ENCODE results near the gene TADA2B. TPM values are rescaled to one million over a fixed set of nuclear protein-coding genes. Genes with fewer than 3 reads are reported as not detected.

Gene TADA2B
- total RNA-seq, 1 experiment from 2014 or later = 15.2 TPM

DNA sequence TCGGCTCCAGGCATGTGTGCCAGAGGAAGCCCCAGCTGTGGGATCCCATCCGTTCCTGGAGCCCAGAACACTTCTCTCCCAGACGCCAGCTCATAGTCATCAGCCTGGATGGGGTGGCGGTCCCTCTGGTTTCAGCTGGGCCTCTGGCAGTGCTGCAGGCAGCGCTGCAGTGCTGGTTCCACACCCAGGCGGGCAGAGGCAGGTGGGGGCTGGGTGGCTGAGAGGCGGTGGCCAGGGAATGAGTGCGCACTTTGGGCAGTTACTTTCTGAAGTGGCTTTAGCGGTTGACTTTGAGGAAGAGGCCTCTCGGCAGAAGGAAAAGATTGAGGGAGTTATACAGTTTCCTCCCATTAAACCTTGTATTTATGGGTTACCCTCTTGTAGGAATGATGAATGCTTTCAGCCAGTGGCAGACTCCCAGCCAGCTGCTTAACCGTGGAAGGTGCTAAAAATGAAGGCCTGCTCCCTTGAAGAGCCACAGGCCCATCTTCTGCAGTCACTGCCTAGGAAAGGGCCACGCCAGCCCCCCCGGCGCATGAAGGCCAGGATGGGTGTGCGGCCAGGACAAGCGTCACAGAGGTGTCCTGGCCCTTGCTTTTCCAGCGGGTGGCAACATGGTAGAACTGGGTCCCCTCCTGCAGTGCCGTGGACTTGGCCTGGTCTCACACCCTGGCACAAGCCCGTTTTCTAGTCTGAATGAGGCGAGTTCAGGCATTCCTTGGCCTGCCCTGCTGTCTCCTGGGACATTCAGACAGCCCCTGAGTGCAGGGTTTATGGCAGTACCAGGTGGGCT lies 9.9 kb downstream of the TADA2B start:
- Histone ChIP-seq H3K36me3 (ENCODE audit: insufficient read depth, low read length, poor library complexity, severe bottlenecking) (peaks cover 16% of the 10 kb centered on the region), H3K27ac (ENCODE audit: low read depth, low read length, poor library complexity, severe bottlenecking) (no peak overlapping the region), H3K4me1 (ENCODE audit: insufficient read depth, low read length, poor library complexity, severe bottlenecking) (no peaks in the 10 kb centered on the region), H3K27me3 (replicated peaks; ENCODE audit: insufficient read depth, low read depth, low read length, poor library complexity) (no peaks in the 10 kb centered on the region), H3K9me3 (ENCODE audit: low read depth, low read length, poor library complexity, severe bottlenecking) (no peaks in the 10 kb centered on the region), H3K4me3 (ENCODE audit: low read depth, low read length, poor library complexity, severe bottlenecking) (no peak overlapping the region)
- CTCF ChIA-PET = no interaction called here
- POLR2A ChIA-PET (ENCODE audit: low non-redundant PET) = no interaction called here
- no peak for TF ChIP-seq CTCF (conservative IDR thresholded peaks at IDR 0.05; ENCODE audit: low read depth, low read length)
- no peak for TF ChIP-seq EZH2 (IDR thresholded peaks at IDR 0.05; ENCODE audit: borderline replicate concordance, low read depth, low read length, poor library complexity, severe bottlenecking)
- DNase-seq (ENCODE audit: low spot score) = no peak
- BruUV-seq (replicated peaks) = no TSS peak
- intact Hi-C loops (cut with micrococcal nuclease; ENCODE audit: unreplicated experiment) = no loop called here

- H3K27me3 ChIP-seq (replicated peaks; ENCODE audit: insufficient read depth, low read depth, low read length, poor library complexity) = no peaks in the 10 kb centered on the region
- no peaks in the 10 kb centered on the region for H3K9me3 ChIP-seq (ENCODE audit: low read depth, low read length, poor library complexity, severe bottlenecking)
- no peak overlapping the region for H3K27ac ChIP-seq (ENCODE audit: low read depth, low read length, poor library complexity, severe bottlenecking)
- TF ChIP-seq CTCF (conservative IDR thresholded peaks at IDR 0.05; ENCODE audit: low read depth, low read length) = no peak
- no peak for TF ChIP-seq EZH2 (IDR thresholded peaks at IDR 0.05; ENCODE audit: borderline replicate concordance, low read depth, low read length, poor library complexity, severe bottlenecking)
- CTCF ChIA-PET = no interaction called here
- intact Hi-C loops (cut with micrococcal nuclease; ENCODE audit: unreplicated experiment) = no loop called here
- H3K4me3 ChIP-seq (ENCODE audit: low read depth, low read length, poor library complexity, severe bottlenecking) = no peak overlapping the region
- POLR2A ChIA-PET (ENCODE audit: low non-redundant PET) = no interaction called here
- no peaks in the 10 kb centered on the region for H3K4me1 ChIP-seq (ENCODE audit: insufficient read depth, low read length, poor library complexity, severe bottlenecking)
- peaks cover 27% of the 10 kb centered on the region for H3K36me3 ChIP-seq (ENCODE audit: insufficient read depth, low read length, poor library complexity, severe bottlenecking)
- no TSS peak for BruUV-seq (replicated peaks)
- no peak for DNase-seq (ENCODE audit: low spot score)
Measured at GRCh38 chr4:7054106-7054880, 11.1 kb downstream of the TADA2B start.

DNA sequence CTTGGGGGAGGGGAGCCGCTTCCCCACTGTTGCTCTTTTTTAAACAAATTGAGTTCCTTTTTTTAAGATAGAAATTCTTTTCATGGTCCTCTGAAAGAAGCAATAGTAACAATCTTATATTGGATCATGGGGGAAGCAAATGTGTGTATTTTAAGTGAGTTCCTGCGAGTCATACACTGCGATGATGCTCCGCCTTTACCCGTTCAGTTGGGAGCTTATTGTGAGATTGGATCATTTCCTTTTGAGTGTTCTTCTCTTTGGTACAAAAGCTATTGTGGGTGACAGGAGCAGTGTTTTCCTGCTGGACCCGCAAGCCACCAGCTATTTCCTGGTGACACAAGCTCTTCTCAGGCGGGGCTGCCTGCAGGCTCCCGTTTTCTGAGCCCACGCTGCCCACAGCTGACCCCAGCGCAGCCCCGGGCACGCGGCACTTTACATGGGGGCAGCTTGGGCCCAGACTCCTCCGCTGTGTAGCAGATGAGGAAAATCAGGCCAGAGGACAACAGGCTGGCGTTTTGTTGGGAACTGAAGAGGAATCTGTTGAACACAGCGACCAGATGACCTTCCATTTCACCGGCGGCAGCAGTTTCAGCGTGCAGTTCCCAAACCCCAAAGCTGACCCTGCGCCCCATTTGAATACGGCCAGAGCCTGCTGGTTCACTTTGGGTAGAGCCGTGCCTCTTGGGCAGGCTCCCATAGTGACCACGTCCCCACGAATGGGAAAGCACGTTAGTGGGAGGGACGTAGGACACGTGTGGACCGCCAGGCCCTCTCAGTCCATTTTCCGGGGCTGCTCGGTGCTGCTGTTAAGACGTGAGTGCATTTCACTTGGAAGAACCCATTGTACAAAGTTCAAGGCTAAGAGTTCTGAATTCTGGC lies 12.2 kb downstream of the TADA2B start:
- no peak for DNase-seq (ENCODE audit: low spot score)
- H3K27me3 ChIP-seq (replicated peaks; ENCODE audit: insufficient read depth, low read depth, low read length, poor library complexity) = no peaks in the 10 kb centered on the region
- no peak for TF ChIP-seq CTCF (conservative IDR thresholded peaks at IDR 0.05; ENCODE audit: low read depth, low read length)
- peaks cover 38% of the 10 kb centered on the region for H3K36me3 ChIP-seq (ENCODE audit: insufficient read depth, low read length, poor library complexity, severe bottlenecking)
- intact Hi-C loops (cut with micrococcal nuclease; ENCODE audit: unreplicated experiment) = no loop called here
- H3K27ac ChIP-seq (ENCODE audit: low read depth, low read length, poor library complexity, severe bottlenecking) = no peak overlapping the region
- ChIA-PET POLR2A (ENCODE audit: low non-redundant PET) (no interaction called here), CTCF (no interaction called here)
- BruUV-seq (replicated peaks) = no TSS peak
- no peaks in the 10 kb centered on the region for H3K9me3 ChIP-seq (ENCODE audit: low read depth, low read length, poor library complexity, severe bottlenecking)
- no peak overlapping the region for H3K4me3 ChIP-seq (ENCODE audit: low read depth, low read length, poor library complexity, severe bottlenecking)
- H3K4me1 ChIP-seq (ENCODE audit: insufficient read depth, low read length, poor library complexity, severe bottlenecking) = no peaks in the 10 kb centered on the region
